GM12878 (cell line): Measurements from ENCODE around the gene MS4A7. TPM values are rescaled to one million over a fixed set of nuclear protein-coding genes. Genes with fewer than 3 reads are reported as not detected.

Source experiments
- ATAC-seq: fragments of 200-7000 bp; cut with Tn5 transposase; 3 replicates; pipeline ENCODE4 v1.9.1; 2020; ENCODE audit warnings: mild to moderate bottlenecking, moderate library complexity
- BruUV-seq: library from RNA; stranded (reverse); fragments of 400-500 nt; replicated peaks from 2 replicates; lab custom pipeline; 2021; lab: Mats Ljungman, UMichigan
- CTCF ChIA-PET: fragments of 300-600 bp; sonication (Branson Sonifier 250); formaldehyde crosslinking; extraction: SDS; loops from one replicate; lab custom pipeline; 2021; ENCODE audit warnings: inconsistent platforms; lab: Yijun Ruan, JAX
- POLR2A ChIA-PET: fragments of 350-600 bp; formaldehyde crosslinking; extraction: SDS; loops from one replicate; lab custom pipeline; 2021; ENCODE audit warnings: inconsistent platforms; lab: Charles Lee
- RAD21 ChIA-PET: fragments of 300-600 bp; sonication (Branson Sonifier 250); formaldehyde crosslinking; loops from one replicate; lab custom pipeline; 2023; ENCODE audit warnings: antibody characterized with exemption; ENCODE audit not compliant: unreplicated experiment; lab: Charles Lee
- SMC1A ChIA-PET: fragments of 300-600 bp; sonication (Branson Sonifier 250); formaldehyde crosslinking; loops from one replicate; lab custom pipeline; 2023; ENCODE audit not compliant: unreplicated experiment, uncharacterized antibody; lab: Charles Lee
- DNase-seq: peaks from one replicate; pipeline ENCODE4 v3.0.0-alpha.2; 2011; ENCODE audit warnings: low read depth, low spot score
- FAIRE-seq: peaks from 3 replicates; lab custom pipeline; 2011; peaks lifted over from hg19 to GRCh38; lab: Jason Lieb, UNC
- H2AFZ ChIP-seq: 2 replicates; pipeline ENCODE4 v1.6.0; 2011; ENCODE audit warnings: low read depth, low read length, control low read depth; ENCODE audit not compliant: control insufficient read depth
- H3K27ac ChIP-seq: 2 replicates; pipeline ENCODE4 v1.5.1; 2011; ENCODE audit warnings: control low read depth; ENCODE audit not compliant: control insufficient read depth, insufficient read depth
- H3K27me3 ChIP-seq, 2 experiments: replicated peaks in 1 of 2; 2 replicates each; pipeline versions ENCODE4 v1.6.0 to v1.6.1; 2011; ENCODE audit warnings: low read length in 1 of 2; ENCODE audit not compliant: control insufficient read depth in 2 of 2, insufficient read depth in 2 of 2
- H3K36me3 ChIP-seq, 2 experiments: 2 replicates each; pipeline ENCODE4 v1.5.1; 2011; ENCODE audit warnings: low read length in 1 of 2; ENCODE audit not compliant: control insufficient read depth in 2 of 2, insufficient read depth in 2 of 2
- H3K4me1 ChIP-seq: 2 replicates; pipeline ENCODE4 v1.6.1; 2011; ENCODE audit warnings: mild to moderate bottlenecking, low read length, moderate library complexity, mixed read lengths; ENCODE audit not compliant: control insufficient read depth, insufficient read depth
- H3K4me2 ChIP-seq: 2 replicates; pipeline ENCODE4 v1.6.0; 2011; ENCODE audit warnings: control low read depth; ENCODE audit not compliant: control insufficient read depth, insufficient read depth
- H3K4me3 ChIP-seq: fragments of 200-600 bp; sonication (generic); 2 replicates; pipeline ENCODE4 v1.5.1; 2016
- H3K79me2 ChIP-seq: 2 replicates; pipeline ENCODE4 v1.6.0; 2011; ENCODE audit warnings: low read length; ENCODE audit not compliant: control insufficient read depth, insufficient read depth
- H3K9ac ChIP-seq: 2 replicates; pipeline ENCODE4 v1.8.0; 2011; ENCODE audit warnings: low read length, control low read depth, mixed read lengths; ENCODE audit not compliant: control insufficient read depth, insufficient read depth
- H3K9me3 ChIP-seq: replicated peaks from 3 replicates; pipeline ENCODE4 v1.5.1; 2011; ENCODE audit warnings: mild to moderate bottlenecking, low read length; ENCODE audit not compliant: control insufficient read depth, insufficient read depth
- H4K20me1 ChIP-seq: 2 replicates; pipeline ENCODE4 v1.6.0; 2011; ENCODE audit not compliant: control insufficient read depth, insufficient read depth
- CHD4 ChIP-seq: fragments of 200-600 bp; sonication (generic); IDR thresholded peaks from 2 replicates; pipeline ENCODE4 v1.6.1; 2016; ENCODE audit warnings: mild to moderate bottlenecking
- EED ChIP-seq: sonication (generic); IDR thresholded peaks from 2 replicates; pipeline ENCODE4 v1.6.1; 2016; ENCODE audit warnings: antibody characterized with exemption, low read depth
- HDAC2 ChIP-seq: fragments of 200-600 bp; sonication (generic); IDR thresholded peaks from 2 replicates; pipeline ENCODE4 v1.6.1; 2017
- PAX5 ChIP-seq: IDR thresholded peaks from 2 replicates; pipeline ENCODE4 v1.6.1; 2011; ENCODE audit warnings: low read depth, low read length, borderline replicate concordance
- RAD21 ChIP-seq: IDR thresholded peaks from 2 replicates; pipeline ENCODE4 v1.6.1; 2011; ENCODE audit warnings: mild to moderate bottlenecking, low read depth, low read length, moderate library complexity; ENCODE audit not compliant: insufficient read depth
- SUPT20H ChIP-seq: IDR thresholded peaks from 2 replicates; pipeline ENCODE4 v1.6.1; 2011; ENCODE audit warnings: low read depth, mild to moderate bottlenecking, low read length, moderate library complexity, borderline replicate concordance; ENCODE audit not compliant: control insufficient read depth
- TARDBP ChIP-seq: IDR thresholded peaks from 2 replicates; pipeline ENCODE4 v1.6.1; 2016; ENCODE audit warnings: borderline replicate concordance
- WGBS: methylation state at CpG from one replicate; pipeline ENCODE4 v1.1.6; 2016; ENCODE audit warnings: low lambda C conversion rate; ENCODE audit not compliant: insufficient replicate concordance, insufficient coverage; ENCODE audit errors: missing lambda C conversion rate; 5-methylcytosine and 5-hydroxymethylcytosine counted together
- in situ Hi-C: fragments of 300-500 bp; cut with MboI; formaldehyde crosslinking; loops from 9 replicates; pipeline ENCODE4 v1.14.3; 2018; ENCODE audit warnings: mixed read lengths
- intact Hi-C: fragments of 100-400 bp; cut with micrococcal nuclease; formaldehyde crosslinking; loops from one replicate; pipeline ENCODE4 v1.14.2; 2022; ENCODE audit not compliant: unreplicated experiment
- polyA plus RNA-seq, 11 experiments: library from polyadenylated mRNA; depleted of rRNA in 4 of 11; unstranded in 6 of 11; stranded (reverse) in 5 of 11; fragments of >200 nt; fragmentation: Nextera tagmentation in 4 of 11; fragmentation: Illumina TruSeq in 1 of 11; extraction: Ambion mirVana in 4 of 11; extraction: Trizol in 1 of 11; gene quantifications; 1 replicate in 1 of 11; 2 replicates in 10 of 11; pipeline versions ENCODE4 v1.2.1 to v1.2.3, GENCODE V29; 2011 to 2016; ENCODE audit warnings: inconsistent platforms in 2 of 11, missing spikeins in 2 of 11, low read depth in 1 of 11
- total RNA-seq, 4 experiments: library from RNA; depleted of rRNA in 3 of 4; stranded (reverse); fragments of >200 nt in 3 of 4; fragmentation: Illumina TruSeq in 1 of 4; extraction: Trizol in 1 of 4; gene quantifications; 2 replicates each; pipeline versions ENCODE4 v1.2.1 to v1.2.3, GENCODE V29; 2013 to 2021
- TF ChIP-seq, protein P1 (sequence below): IDR thresholded peaks from 2 replicates; pipeline ENCODE4 v1.6.1; 2012; ENCODE audit warnings: low read depth, low read length, improper control_type of control experiment

The MS4A7 gene
- total and polyA plus RNA-seq, 10 of the 15 experiments (the other 5 are each of a cell fraction or from before 2014, with no cell fraction given): 1.7 to 17.0 (median 3.7) TPM

DNA sequence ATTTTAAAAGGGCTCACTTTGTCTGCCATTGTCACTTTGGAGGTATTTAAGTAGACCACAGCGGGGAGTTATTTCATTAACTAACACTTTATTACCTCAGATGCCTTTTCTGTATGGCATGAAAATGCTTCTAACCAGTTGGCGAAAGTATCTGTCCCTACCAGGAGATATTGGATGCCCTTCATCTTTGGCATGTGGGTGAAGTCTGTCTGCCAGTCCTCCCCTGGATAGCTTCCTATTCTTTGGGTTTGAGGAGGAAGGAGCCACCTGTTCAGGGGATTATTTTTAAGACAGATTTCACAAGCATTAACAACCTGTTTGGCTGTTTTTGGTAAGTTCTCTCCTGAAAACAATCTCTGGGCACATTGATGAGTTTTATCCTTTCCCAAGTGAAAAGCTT, 34.2 kb upstream of the MS4A7 start:
- no peak overlapping the region for H3K4me2 ChIP-seq
- H3K9me3 ChIP-seq: no peaks in the 10 kb centered on the region
- no peaks in the 10 kb centered on the region for H3K27me3 ChIP-seq
- SMC1A ChIA-PET: interaction anchor here (1.3 to 6.6 kb wide), 13 partner anchors 10 to 275 kb away, joined by 3 to 116 read pairs (median 6); no protein-coding TSS in a partner anchor
- in situ Hi-C loops (no loop called here), intact Hi-C loops (loop anchor here (10.0 kb wide), 1 partner anchor 519 kb away; no protein-coding TSS in a partner anchor)
- H3K27ac ChIP-seq: no peak overlapping the region
- H3K36me3 ChIP-seq: no peaks in the 10 kb centered on the region
- H3K4me3 ChIP-seq: no peak overlapping the region
- FAIRE-seq (no peak), DNase-seq (no peak), ATAC-seq (no peak)
- TF ChIP-seq CHD4 (no peak), HDAC2 (no peak), SUPT20H (no peak), PAX5 (no peak), EED (no peak), TARDBP (no peak), RAD21 (no peak)
- TF ChIP-seq, protein P1, sequence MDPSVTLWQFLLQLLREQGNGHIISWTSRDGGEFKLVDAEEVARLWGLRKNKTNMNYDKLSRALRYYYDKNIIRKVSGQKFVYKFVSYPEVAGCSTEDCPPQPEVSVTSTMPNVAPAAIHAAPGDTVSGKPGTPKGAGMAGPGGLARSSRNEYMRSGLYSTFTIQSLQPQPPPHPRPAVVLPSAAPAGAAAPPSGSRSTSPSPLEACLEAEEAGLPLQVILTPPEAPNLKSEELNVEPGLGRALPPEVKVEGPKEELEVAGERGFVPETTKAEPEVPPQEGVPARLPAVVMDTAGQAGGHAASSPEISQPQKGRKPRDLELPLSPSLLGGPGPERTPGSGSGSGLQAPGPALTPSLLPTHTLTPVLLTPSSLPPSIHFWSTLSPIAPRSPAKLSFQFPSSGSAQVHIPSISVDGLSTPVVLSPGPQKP: no peak
- CTCF ChIA-PET: interaction anchor here (0.6 to 9.9 kb wide), 31 partner anchors 10 to 527 kb away, joined by 3 to 200 read pairs (median 5); partner anchors contain the start of gene MS4A7
- peaks cover 11% of the 10 kb centered on the region for H3K4me1 ChIP-seq
- WGBS: 98% methylated on average over 2 of the region's 2 CpGs
- H3K79me2 ChIP-seq: no peaks in the 10 kb centered on the region
- H4K20me1 ChIP-seq: no peaks in the 10 kb centered on the region
- no TSS peak for BruUV-seq
- H3K9ac ChIP-seq: no peak overlapping the region
- POLR2A ChIA-PET: no interaction called here
- RAD21 ChIA-PET: interaction anchor here (0.6 to 4.5 kb wide), 7 partner anchors 9 to 275 kb away, joined by 3 to 83 read pairs (median 13); no protein-coding TSS in a partner anchor
- H2AFZ ChIP-seq: no peak overlapping the region
